ENCODE results near the gene HMGN2. TPM values are rescaled to one million over a fixed set of nuclear protein-coding genes. Genes with fewer than 3 reads are reported as not detected.
A peak's percentile ranks its signal among the peaks of the same experiment; 100 is the strongest.

HMGN2 gene
- polyA plus RNA-seq, 4 donors = 231 to 855 (median 506) TPM

DNA sequence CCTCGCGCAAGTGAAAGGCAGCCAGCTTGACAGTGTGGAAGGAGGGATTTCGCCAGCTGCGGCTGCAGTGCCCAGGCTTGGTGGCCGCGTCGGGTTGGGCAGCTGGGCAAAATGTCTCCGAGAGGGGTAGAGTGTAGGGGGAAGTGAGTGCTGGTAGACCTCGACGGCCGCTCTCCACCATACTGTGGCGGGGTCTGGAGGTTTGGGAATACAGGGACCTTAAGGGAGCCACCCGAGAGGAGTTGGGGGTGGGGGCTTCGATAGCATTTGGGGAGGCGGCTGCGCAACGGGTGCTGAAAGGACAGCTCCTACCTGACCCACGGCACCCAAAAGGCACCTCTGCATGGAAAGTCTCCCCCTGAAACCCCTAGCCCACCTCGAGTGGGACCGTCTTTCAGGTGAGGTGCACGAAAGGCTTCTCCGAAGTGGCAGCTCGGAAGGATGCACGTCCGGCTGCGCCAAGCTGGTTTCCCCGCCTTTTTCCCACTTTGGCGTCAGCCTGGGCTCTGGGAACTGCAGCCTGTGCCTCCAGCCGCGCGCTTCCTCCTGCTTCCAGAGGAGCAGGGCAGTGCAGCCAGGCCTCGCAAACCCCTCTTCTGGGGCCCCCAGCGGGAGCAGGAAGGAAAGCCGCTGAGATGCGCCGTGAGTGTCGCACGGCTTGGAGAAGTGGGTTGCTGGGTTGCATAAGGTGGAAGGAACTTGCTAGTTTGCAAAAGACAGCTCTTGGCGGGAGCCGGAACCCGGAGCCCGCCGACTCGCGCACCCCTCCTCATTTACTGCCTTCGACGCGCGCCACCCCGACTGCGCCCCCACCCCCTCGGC, 531 bp upstream of the HMGN2 start:
- no peak for FAIRE-seq
- DNase-seq = peak; percentile 49 to 85
- Histone ChIP-seq H3K4me3 (ENCODE audit: low read depth in 1 of 3, low read length in 3 of 3) (peak overlapping the region; percentile 55 to 92 (median 69)), H3K27me3 (ENCODE audit: control insufficient read depth in 3 of 3, insufficient read depth in 3 of 3, low read length in 3 of 3) (no peaks in the 10 kb centered on the region), H3K36me3 (ENCODE audit: control insufficient read depth in 3 of 3, insufficient read depth in 2 of 3, low read depth in 1 of 3, low read length in 3 of 3) (peaks cover 8 to 28% (median 10%) of the 10 kb centered on the region in 3 donors), H3K9me3 (ENCODE audit: control insufficient read depth in 2 of 2, insufficient read depth in 1 of 2, low read depth in 1 of 2, low read length in 1 of 2) (no peaks in the 10 kb centered on the region), H3K4me1 (ENCODE audit: control insufficient read depth in 3 of 3, insufficient read depth in 2 of 3, low read depth in 1 of 3, low read length in 2 of 3) (peaks cover 2 to 31% (median 7%) of the 10 kb centered on the region in 3 donors), H3K27ac (ENCODE audit: low read depth in 1 of 3, low read length in 2 of 3) (peak overlapping the region in 2 of 3 donors; percentile 39 to 98)
- 0 to 2% (median 1%) methylated on average over 35 to 52 of the region's 52 CpGs for WGBS, 3 donors

DNA sequence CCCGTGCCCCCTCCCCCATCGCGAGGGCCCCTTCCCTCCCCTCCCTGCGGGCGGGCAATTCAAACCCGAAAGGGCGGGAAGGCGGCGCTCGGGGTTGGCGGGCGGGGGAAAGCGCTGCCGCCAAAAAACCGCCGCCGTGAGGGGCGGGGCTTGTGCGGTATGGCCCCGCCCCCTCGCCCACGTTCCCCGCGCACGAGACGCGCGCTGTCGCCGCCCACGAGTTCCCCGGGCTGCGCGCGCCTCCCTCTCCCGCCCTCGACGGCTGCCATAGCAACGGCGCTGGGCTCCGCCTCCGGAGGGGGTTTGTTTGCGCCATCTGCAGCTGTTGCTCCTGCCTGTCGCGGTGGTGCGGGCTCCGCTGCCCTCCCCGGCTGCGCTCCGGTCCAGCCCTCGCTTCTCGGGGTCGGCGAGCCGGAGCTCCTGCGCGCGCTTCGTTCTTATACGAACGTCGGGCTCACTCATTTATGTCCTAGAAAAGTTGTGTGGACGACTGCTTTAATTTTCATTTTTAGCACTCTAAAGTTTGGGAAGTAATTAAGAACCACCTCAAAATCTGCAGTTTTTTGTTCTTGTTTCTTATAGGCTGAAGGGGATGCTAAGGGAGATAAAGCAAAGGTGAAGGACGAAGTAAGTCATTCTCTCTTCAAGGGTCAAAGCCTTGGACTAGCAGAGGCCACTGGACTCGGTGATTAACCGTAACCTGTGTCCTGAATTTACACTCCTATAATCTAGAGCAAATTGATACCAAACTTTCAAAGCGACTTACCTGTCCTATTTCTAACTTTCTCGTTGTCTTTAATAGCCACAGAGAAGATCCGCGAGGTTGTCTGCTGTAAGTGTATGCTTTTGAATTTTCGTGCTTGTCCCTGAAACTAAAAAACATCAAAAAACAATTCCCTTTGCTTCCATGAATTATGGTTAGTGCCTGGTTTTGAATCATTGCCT, 933 bp downstream of the HMGN2 start:
- no peak for FAIRE-seq
- peaks cover 6 to 26% (median 12%) of the 10 kb centered on the region in 3 donors for H3K36me3 ChIP-seq (ENCODE audit: control insufficient read depth in 3 of 3, insufficient read depth in 2 of 3, low read depth in 1 of 3, low read length in 3 of 3)
- WGBS, 3 donors = 1 to 3% (median 2%) methylated on average over 64 to 71 of the region's 71 CpGs
- peaks cover 2 to 31% (median 7%) of the 10 kb centered on the region in 3 donors for H3K4me1 ChIP-seq (ENCODE audit: control insufficient read depth in 3 of 3, insufficient read depth in 2 of 3, low read depth in 1 of 3, low read length in 2 of 3)
- H3K4me3 ChIP-seq (ENCODE audit: low read depth in 1 of 3, low read length in 3 of 3) = peak overlapping the region; percentile 69 to 98 (median 92)
- no peaks in the 10 kb centered on the region for H3K27me3 ChIP-seq (ENCODE audit: control insufficient read depth in 3 of 3, insufficient read depth in 3 of 3, low read length in 3 of 3)
- DNase-seq = peak; percentile 92 to 97
- H3K9me3 ChIP-seq (ENCODE audit: control insufficient read depth in 2 of 2, insufficient read depth in 1 of 2, low read depth in 1 of 2, low read length in 1 of 2) = no peaks in the 10 kb centered on the region
- H3K27ac ChIP-seq (ENCODE audit: low read depth in 1 of 3, low read length in 2 of 3) = peak overlapping the region in 2 of 3 donors; percentile 98 to 99

DNA sequence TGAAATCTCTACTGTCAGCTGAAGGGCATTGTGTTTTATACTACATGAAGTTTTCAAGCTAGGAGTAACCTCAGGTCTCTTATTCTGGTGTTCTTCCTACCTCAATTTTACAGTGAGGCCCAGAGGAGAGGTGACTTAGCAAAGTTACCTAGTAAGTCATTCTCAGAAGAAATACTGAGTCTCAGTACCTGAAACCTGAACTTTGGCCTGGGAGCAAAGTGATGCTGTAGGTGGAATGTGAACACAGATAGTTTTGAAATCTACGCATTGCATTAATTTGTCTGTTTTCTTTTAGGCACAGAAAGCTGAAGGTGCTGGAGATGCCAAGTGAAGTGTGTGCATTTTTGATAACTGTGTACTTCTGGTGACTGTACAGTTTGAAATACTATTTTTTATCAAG, 2.6 kb downstream of the HMGN2 start:
- FAIRE-seq = no peak
- Histone ChIP-seq H3K9me3 (ENCODE audit: control insufficient read depth in 2 of 2, insufficient read depth in 1 of 2, low read depth in 1 of 2, low read length in 1 of 2) (no peaks in the 10 kb centered on the region), H3K27ac (ENCODE audit: low read depth in 1 of 3, low read length in 2 of 3) (no peak overlapping the region), H3K36me3 (ENCODE audit: control insufficient read depth in 3 of 3, insufficient read depth in 2 of 3, low read depth in 1 of 3, low read length in 3 of 3) (peaks cover 6 to 25% (median 12%) of the 10 kb centered on the region in 3 donors), H3K4me1 (ENCODE audit: control insufficient read depth in 3 of 3, insufficient read depth in 2 of 3, low read depth in 1 of 3, low read length in 2 of 3) (peaks cover 0 to 31% (median 7%) of the 10 kb centered on the region in 3 donors), H3K4me3 (ENCODE audit: low read depth in 1 of 3, low read length in 3 of 3) (no peak overlapping the region), H3K27me3 (ENCODE audit: control insufficient read depth in 3 of 3, insufficient read depth in 3 of 3, low read length in 3 of 3) (no peaks in the 10 kb centered on the region)
- peak; percentile 20 to 59 for DNase-seq
- 82 to 90% (median 90%) methylated on average over 1 of the region's 1 CpG for WGBS, 3 donors

DNA sequence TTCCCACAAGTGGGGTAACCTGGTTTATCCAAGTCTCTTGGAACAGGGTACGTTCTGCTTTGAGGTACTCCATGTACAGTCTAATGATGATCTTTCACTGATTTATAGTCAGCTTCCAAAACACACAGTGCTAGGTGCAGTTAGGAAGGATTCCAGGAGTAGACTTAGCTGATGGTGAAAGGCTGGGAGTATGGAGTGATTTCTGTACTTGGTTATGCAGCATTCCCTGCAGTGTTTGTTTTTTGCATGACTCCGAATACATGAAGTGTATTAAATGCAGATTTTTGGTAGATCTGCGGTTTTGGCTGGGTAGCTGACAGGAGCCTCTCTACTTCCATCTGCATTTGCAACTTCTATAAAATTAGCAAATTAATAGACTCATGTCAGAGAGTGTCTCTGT, 3.7 kb downstream of the HMGN2 start:
- Histone ChIP-seq H3K9me3 (ENCODE audit: control insufficient read depth in 2 of 2, insufficient read depth in 1 of 2, low read depth in 1 of 2, low read length in 1 of 2) (no peaks in the 10 kb centered on the region), H3K27me3 (ENCODE audit: control insufficient read depth in 3 of 3, insufficient read depth in 3 of 3, low read length in 3 of 3) (no peaks in the 10 kb centered on the region), H3K4me1 (ENCODE audit: control insufficient read depth in 3 of 3, insufficient read depth in 2 of 3, low read depth in 1 of 3, low read length in 2 of 3) (peaks cover 0 to 24% (median 7%) of the 10 kb centered on the region in 3 donors), H3K4me3 (ENCODE audit: low read depth in 1 of 3, low read length in 3 of 3) (no peak overlapping the region), H3K36me3 (ENCODE audit: control insufficient read depth in 3 of 3, insufficient read depth in 2 of 3, low read depth in 1 of 3, low read length in 3 of 3) (peaks cover 6 to 25% (median 12%) of the 10 kb centered on the region in 3 donors), H3K27ac (ENCODE audit: low read depth in 1 of 3, low read length in 2 of 3) (no peak overlapping the region)
- no peak for DNase-seq
- 86 to 92% (median 90%) methylated on average over 3 of the region's 3 CpGs for WGBS, 3 donors
- FAIRE-seq = no peak

DNA sequence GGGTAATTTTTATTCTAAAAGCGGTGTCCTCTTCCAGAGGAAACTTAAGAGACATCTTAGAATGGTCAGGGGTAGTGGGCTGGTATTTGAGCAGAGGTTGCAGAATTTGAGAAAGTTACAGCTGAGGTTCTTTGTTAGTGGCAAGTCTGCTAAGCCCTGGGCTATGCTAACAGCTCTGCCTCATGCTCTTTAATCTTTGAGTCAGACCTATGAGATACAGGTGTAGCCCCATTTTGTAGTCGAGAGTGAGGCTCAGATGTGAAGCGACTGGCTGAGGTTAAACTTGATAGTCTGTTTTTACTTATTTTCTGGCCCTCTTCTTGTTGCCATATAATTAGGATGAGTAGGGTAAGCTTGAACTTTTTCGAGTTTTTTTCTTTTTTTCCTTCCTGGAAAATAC, 4.7 kb downstream of the HMGN2 start:
- WGBS, 3 donors = 81 to 85% (median 83%) methylated on average over 4 of the region's 4 CpGs
- FAIRE-seq = no peak
- no peaks in the 10 kb centered on the region for H3K9me3 ChIP-seq (ENCODE audit: control insufficient read depth in 2 of 2, insufficient read depth in 1 of 2, low read depth in 1 of 2, low read length in 1 of 2)
- no peak overlapping the region for H3K4me3 ChIP-seq (ENCODE audit: low read depth in 1 of 3, low read length in 3 of 3)
- no peak for DNase-seq
- H3K4me1 ChIP-seq (ENCODE audit: control insufficient read depth in 3 of 3, insufficient read depth in 2 of 3, low read depth in 1 of 3, low read length in 2 of 3) = peaks cover 0 to 15% (median 3%) of the 10 kb centered on the region in 3 donors
- H3K27me3 ChIP-seq (ENCODE audit: control insufficient read depth in 3 of 3, insufficient read depth in 3 of 3, low read length in 3 of 3) = no peaks in the 10 kb centered on the region
- peaks cover 6 to 31% (median 12%) of the 10 kb centered on the region in 3 donors for H3K36me3 ChIP-seq (ENCODE audit: control insufficient read depth in 3 of 3, insufficient read depth in 2 of 3, low read depth in 1 of 3, low read length in 3 of 3)
- H3K27ac ChIP-seq (ENCODE audit: low read depth in 1 of 3, low read length in 2 of 3) = no peak overlapping the region

DNA sequence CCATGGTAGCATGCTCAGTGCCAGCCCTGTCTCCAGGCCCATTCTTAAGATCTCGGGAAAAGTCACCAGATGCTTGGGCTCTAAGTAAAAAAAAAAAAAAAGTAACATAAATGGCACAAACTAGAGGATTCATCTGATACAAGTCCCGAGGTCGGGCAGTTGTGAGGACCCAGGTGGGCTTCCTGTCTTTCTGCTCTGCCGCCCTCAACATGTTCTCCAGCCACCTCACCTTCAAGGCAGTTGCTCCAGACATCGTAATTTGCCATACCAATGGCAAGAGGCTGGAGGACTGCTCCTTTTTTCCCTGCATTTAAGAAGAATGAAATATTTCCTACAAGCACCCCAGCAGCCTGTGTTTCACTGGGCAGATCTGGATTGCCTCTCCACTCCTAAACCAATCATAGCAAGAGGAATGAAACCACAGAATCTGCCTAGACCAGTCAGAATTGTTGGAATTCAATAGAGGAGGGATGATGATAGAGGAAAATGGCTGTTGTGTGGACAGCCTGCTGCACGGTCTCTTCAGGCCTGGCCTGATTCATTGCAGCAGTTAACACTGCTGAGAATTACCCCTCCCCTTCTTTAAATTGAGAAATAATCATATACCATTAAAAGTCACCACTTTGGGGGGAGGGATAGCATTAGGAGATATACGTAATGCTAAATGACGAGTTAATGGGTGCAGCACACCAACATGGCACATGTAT, 5.4 kb downstream of the HMGN2 start:
- H3K27ac ChIP-seq (ENCODE audit: low read depth in 1 of 3, low read length in 2 of 3) = peak overlapping the region in 1 of 3 donors; percentile 17
- no peaks in the 10 kb centered on the region for H3K9me3 ChIP-seq (ENCODE audit: control insufficient read depth in 2 of 2, insufficient read depth in 1 of 2, low read depth in 1 of 2, low read length in 1 of 2)
- WGBS, 3 donors = 75 to 90% (median 83%) methylated on average over 8 of the region's 8 CpGs
- peaks cover 6 to 31% (median 12%) of the 10 kb centered on the region in 3 donors for H3K36me3 ChIP-seq (ENCODE audit: control insufficient read depth in 3 of 3, insufficient read depth in 2 of 3, low read depth in 1 of 3, low read length in 3 of 3)
- DNase-seq = no peak
- no peak for FAIRE-seq
- peaks cover 0 to 15% (median 3%) of the 10 kb centered on the region in 3 donors for H3K4me1 ChIP-seq (ENCODE audit: control insufficient read depth in 3 of 3, insufficient read depth in 2 of 3, low read depth in 1 of 3, low read length in 2 of 3)
- no peaks in the 10 kb centered on the region for H3K27me3 ChIP-seq (ENCODE audit: control insufficient read depth in 3 of 3, insufficient read depth in 3 of 3, low read length in 3 of 3)
- no peak overlapping the region for H3K4me3 ChIP-seq (ENCODE audit: low read depth in 1 of 3, low read length in 3 of 3)

DNA sequence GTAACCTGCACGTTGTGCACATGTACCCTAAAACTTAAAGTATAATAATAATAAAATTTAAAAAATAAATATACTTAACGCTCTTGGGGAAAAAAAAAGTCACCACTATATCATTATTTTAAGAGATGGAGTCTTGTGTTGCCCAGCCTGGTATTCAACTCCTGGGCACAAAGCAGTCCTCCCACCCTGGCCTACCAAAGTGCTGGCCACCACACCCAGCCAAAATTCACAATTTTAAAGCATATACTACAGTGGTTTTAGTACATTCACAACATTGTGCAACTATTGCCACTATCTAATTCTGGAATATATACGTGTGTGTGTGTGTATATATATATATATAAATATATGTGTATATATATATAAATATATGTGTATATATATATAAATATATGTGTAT, 5.9 kb downstream of the HMGN2 start:
- H3K36me3 ChIP-seq (ENCODE audit: control insufficient read depth in 3 of 3, insufficient read depth in 2 of 3, low read depth in 1 of 3, low read length in 3 of 3) = peaks cover 6 to 31% (median 12%) of the 10 kb centered on the region in 3 donors
- DNase-seq (no peak), FAIRE-seq (peak; percentile 57)
- no peaks in the 10 kb centered on the region for H3K9me3 ChIP-seq (ENCODE audit: control insufficient read depth in 2 of 2, insufficient read depth in 1 of 2, low read depth in 1 of 2, low read length in 1 of 2)
- no peak overlapping the region for H3K27ac ChIP-seq (ENCODE audit: low read depth in 1 of 3, low read length in 2 of 3)
- H3K27me3 ChIP-seq (ENCODE audit: control insufficient read depth in 3 of 3, insufficient read depth in 3 of 3, low read length in 3 of 3) = no peaks in the 10 kb centered on the region
- no peak overlapping the region for H3K4me3 ChIP-seq (ENCODE audit: low read depth in 1 of 3, low read length in 3 of 3)
- H3K4me1 ChIP-seq (ENCODE audit: control insufficient read depth in 3 of 3, insufficient read depth in 2 of 3, low read depth in 1 of 3, low read length in 2 of 3) = peaks cover 0 to 15% (median 3%) of the 10 kb centered on the region in 3 donors
- 84 to 88% (median 85%) methylated on average over 3 of the region's 3 CpGs for WGBS, 3 donors
